GM18868 (cell line): Measurements from ENCODE around the gene SOCS4.

ENCODE experiments used
- ATAC-seq: cut with Tn5 transposase; IDR thresholded peaks from one replicate; pipeline ENCODE4 v1.9.1; 2021; ENCODE audit warnings: mild to moderate bottlenecking, moderate library complexity; ENCODE audit not compliant: unreplicated experiment

The SOCS4 gene

GRCh38 chr14:55085060-55085660 lies 58.1 kb downstream of the SOCS4 start:
- ATAC-seq, result no peak

- no peak for ATAC-seq
Observed at GRCh38 chr14:55086938-55087337, 59.9 kb downstream of the SOCS4 start.

GRCh38 chr14:55088356-55088755 lies 61.3 kb downstream of the SOCS4 start:
- no peak for ATAC-seq

GRCh38 chr14:55092341-55092740 lies 65.3 kb downstream of the SOCS4 start:
- no peak for ATAC-seq

GRCh38 chr14:55094292-55095157 lies 67.5 kb downstream of the SOCS4 start:
- ATAC-seq, result no peak

- peak; percentile 76 for ATAC-seq
Observed at GRCh38 chr14:55097881-55098560, 71.0 kb downstream of the SOCS4 start.

- ATAC-seq, result no peak
Observed at GRCh38 chr14:55098561-55098898, 71.5 kb downstream of the SOCS4 start.
